HEK293 (cell line): Measurements from ENCODE around the gene FTL.
A peak's percentile ranks its signal among the peaks of the same experiment; 100 is the strongest.

Source experiments
- CTCF ChIA-PET: fragments of 350-600 bp; formaldehyde crosslinking; extraction: SDS; loops from one replicate; lab custom pipeline; 2021; ENCODE audit warnings: antibody characterized with exemption; lab: Yijun Ruan, JAX
- POLR2A ChIA-PET: fragments of 300-600 bp; formaldehyde crosslinking; extraction: SDS; loops from one replicate; lab custom pipeline; 2020; ENCODE audit warnings: antibody characterized with exemption, inconsistent platforms; lab: Yijun Ruan, JAX
- H3K27ac ChIP-seq: fragments of 200-500 bp; sonication (Bioruptor generic); 2 replicates; pipeline ENCODE4 v1.5.1; 2014; ENCODE audit warnings: low read depth, low read length, control low read depth, inconsistent platforms; ENCODE audit errors: extremely low read depth
- H3K36me3 ChIP-seq, 2 experiments: fragments of 200-500 bp in 1 of 2; sonication (Bioruptor generic) in 1 of 2; 1 replicate in 1 of 2; 2 replicates in 1 of 2; pipeline ENCODE4 v1.5.1; 2014 to 2017; ENCODE audit warnings: inconsistent platforms in 2 of 2, low read length in 2 of 2; ENCODE audit not compliant: control insufficient read depth in 2 of 2, insufficient read depth in 1 of 2
- H3K4me1 ChIP-seq: fragments of 200-500 bp; sonication (Bioruptor generic); 2 replicates; pipeline ENCODE4 v1.5.1; 2014; ENCODE audit warnings: mild to moderate bottlenecking, low read length, inconsistent platforms; ENCODE audit not compliant: control insufficient read depth, insufficient read depth
- H3K4me3 ChIP-seq: 2 replicates; pipeline ENCODE4 v1.5.1; 2011; ENCODE audit warnings: low read depth, mild to moderate bottlenecking, control low read depth, low read length, moderate library complexity
- H3K9me3 ChIP-seq: fragments of 200-500 bp; sonication (Bioruptor generic); 2 replicates; pipeline ENCODE4 v1.5.1; 2014; ENCODE audit warnings: low read depth, low read length, inconsistent platforms; ENCODE audit not compliant: control insufficient read depth, insufficient read depth
- BCL11B ChIP-seq: fragments of 450-650 bp; formaldehyde crosslinking; IDR thresholded peaks from 2 replicates; pipeline ENCODE4 v1.5.1; 2016; ENCODE audit warnings: low read depth, missing biosample characterization, missing genetic modification characterization
- EGR2 ChIP-seq: fragments of 450-650 bp; formaldehyde crosslinking; IDR thresholded peaks from 2 replicates; pipeline ENCODE4 v1.5.1; 2016; ENCODE audit warnings: low read depth, missing biosample characterization, missing genetic modification characterization
- GLIS1 ChIP-seq: fragments of 450-650 bp; formaldehyde crosslinking; IDR thresholded peaks from 2 replicates; pipeline ENCODE4 v1.5.1; 2016; ENCODE audit warnings: missing biosample characterization, missing genetic modification characterization
- GLIS2 ChIP-seq: fragments of 450-650 bp; formaldehyde crosslinking; IDR thresholded peaks from 2 replicates; pipeline ENCODE4 v1.5.1; 2016; ENCODE audit warnings: missing biosample characterization, missing genetic modification characterization
- HOXD13 ChIP-seq: sonication (generic); formaldehyde crosslinking; IDR thresholded peaks from 2 replicates; pipeline ENCODE4 v1.8.0; 2022; ENCODE audit warnings: missing genetic modification reagents, borderline replicate concordance
- OVOL3 ChIP-seq: fragments of 450-650 bp; formaldehyde crosslinking; IDR thresholded peaks from 2 replicates; pipeline ENCODE4 v1.5.1; 2016; ENCODE audit warnings: missing biosample characterization, missing genetic modification characterization
- RBAK ChIP-seq: fragments of 450-650 bp; formaldehyde crosslinking; IDR thresholded peaks from 2 replicates; pipeline ENCODE4 v1.5.1; 2016; ENCODE audit warnings: missing biosample characterization, missing genetic modification characterization
- SALL2 ChIP-seq: fragments of 450-650 bp; formaldehyde crosslinking; IDR thresholded peaks from 2 replicates; pipeline ENCODE4 v1.5.0; 2017; ENCODE audit warnings: missing biosample characterization, mild to moderate bottlenecking, missing genetic modification characterization, borderline replicate concordance
- TCF7L2 ChIP-seq: IDR thresholded peaks from 2 replicates; pipeline ENCODE4 v1.6.1; 2011; ENCODE audit warnings: low read depth, mild to moderate bottlenecking, inconsistent platforms, low read length, moderate library complexity, borderline replicate concordance
- ZBTB20 ChIP-seq: fragments of 450-650 bp; formaldehyde crosslinking; IDR thresholded peaks from 2 replicates; pipeline ENCODE4 v1.5.1; 2016; ENCODE audit warnings: missing biosample characterization, missing genetic modification characterization
- ZEB2 ChIP-seq: fragments of 450-650 bp; formaldehyde crosslinking; IDR thresholded peaks from 2 replicates; pipeline ENCODE4 v1.5.1; 2016; ENCODE audit warnings: missing biosample characterization, missing genetic modification characterization
- ZNF10 ChIP-seq: fragments of 450-650 bp; formaldehyde crosslinking; IDR thresholded peaks from 2 replicates; pipeline ENCODE4 v1.5.1; 2017; ENCODE audit warnings: missing biosample characterization, missing genetic modification characterization
- ZNF140 ChIP-seq: fragments of 450-650 bp; formaldehyde crosslinking; IDR thresholded peaks from 2 replicates; pipeline ENCODE4 v1.5.1; 2016; ENCODE audit warnings: missing biosample characterization, missing genetic modification characterization
- ZNF146 ChIP-seq: fragments of 450-650 bp; formaldehyde crosslinking; IDR thresholded peaks from 2 replicates; pipeline ENCODE4 v1.5.1; 2016; ENCODE audit warnings: missing biosample characterization, missing genetic modification characterization
- ZNF19 ChIP-seq: fragments of 450-650 bp; formaldehyde crosslinking; IDR thresholded peaks from 2 replicates; pipeline ENCODE4; 2016; ENCODE audit warnings: missing biosample characterization, missing genetic modification characterization, low read depth
- ZNF211 ChIP-seq: fragments of 450-650 bp; formaldehyde crosslinking; IDR thresholded peaks from 2 replicates; pipeline ENCODE4 v1.5.1; 2016; ENCODE audit warnings: low read depth, missing biosample characterization, missing genetic modification characterization
- ZNF366 ChIP-seq: fragments of 450-650 bp; formaldehyde crosslinking; conservative IDR thresholded peaks from 2 replicates; pipeline ENCODE4 v1.5.1; 2016; ENCODE audit warnings: missing biosample characterization, missing genetic modification characterization
- ZNF510 ChIP-seq: fragments of 450-650 bp; formaldehyde crosslinking; IDR thresholded peaks from 2 replicates; pipeline ENCODE4 v1.5.1; 2018; ENCODE audit warnings: mild to moderate bottlenecking, missing genetic modification characterization, missing biosample characterization; ENCODE audit not compliant: insufficient replicate concordance
- ZNF530 ChIP-seq: fragments of 450-650 bp; formaldehyde crosslinking; IDR thresholded peaks from 2 replicates; pipeline ENCODE4 v1.5.1; 2016; ENCODE audit warnings: low read depth, missing biosample characterization, missing genetic modification characterization
- ZNF548 ChIP-seq: fragments of 450-650 bp; formaldehyde crosslinking; IDR thresholded peaks from 2 replicates; pipeline ENCODE4 v1.5.1; 2016; ENCODE audit warnings: missing biosample characterization, missing genetic modification characterization
- ZNF561 ChIP-seq: fragments of 450-650 bp; IDR thresholded peaks from 2 replicates; pipeline ENCODE4 v1.5.1; 2018; ENCODE audit warnings: missing biosample characterization, missing genetic modification characterization, borderline replicate concordance
- ZNF654 ChIP-seq: fragments of 450-650 bp; formaldehyde crosslinking; IDR thresholded peaks from 2 replicates; pipeline ENCODE4 v1.5.1; 2016; ENCODE audit warnings: low read depth, missing biosample characterization, missing genetic modification characterization
- ZNF677 ChIP-seq: fragments of 450-650 bp; IDR thresholded peaks from 2 replicates; pipeline ENCODE4 v1.5.0; 2018; ENCODE audit warnings: missing biosample characterization, mild to moderate bottlenecking, missing genetic modification characterization, moderate library complexity
- ZNF707 ChIP-seq: fragments of 450-650 bp; formaldehyde crosslinking; IDR thresholded peaks from 2 replicates; pipeline ENCODE4 v1.5.1; 2016; ENCODE audit warnings: missing biosample characterization, missing genetic modification characterization
- ZNF768 ChIP-seq: fragments of 450-650 bp; formaldehyde crosslinking; IDR thresholded peaks from 2 replicates; pipeline ENCODE4 v1.5.1; 2018; ENCODE audit warnings: missing biosample characterization, mild to moderate bottlenecking, missing genetic modification characterization
- TF ChIP-seq, protein P1 (sequence below): fragments of 450-650 bp; formaldehyde crosslinking; IDR thresholded peaks from 2 replicates; pipeline ENCODE4 v1.5.1; 2016; ENCODE audit warnings: missing biosample characterization, missing genetic modification characterization
- TF ChIP-seq, protein P2 (sequence below): fragments of 450-650 bp; formaldehyde crosslinking; IDR thresholded peaks from 2 replicates; pipeline ENCODE4 v1.5.1; 2017; ENCODE audit warnings: missing biosample characterization, mild to moderate bottlenecking, missing genetic modification characterization, moderate library complexity
- TF ChIP-seq, protein P3 (sequence below): fragments of 450-650 bp; formaldehyde crosslinking; optimal IDR thresholded peaks from 2 replicates; pipeline ENCODE3; 2016; ENCODE audit warnings: missing biosample characterization, mild to moderate bottlenecking, missing genetic modification characterization
- TF ChIP-seq, protein P4 (sequence below): fragments of 450-650 bp; formaldehyde crosslinking; IDR thresholded peaks from 2 replicates; pipeline ENCODE4 v1.5.1; 2017; ENCODE audit warnings: missing biosample characterization, missing genetic modification characterization

Gene FTL

DNA sequence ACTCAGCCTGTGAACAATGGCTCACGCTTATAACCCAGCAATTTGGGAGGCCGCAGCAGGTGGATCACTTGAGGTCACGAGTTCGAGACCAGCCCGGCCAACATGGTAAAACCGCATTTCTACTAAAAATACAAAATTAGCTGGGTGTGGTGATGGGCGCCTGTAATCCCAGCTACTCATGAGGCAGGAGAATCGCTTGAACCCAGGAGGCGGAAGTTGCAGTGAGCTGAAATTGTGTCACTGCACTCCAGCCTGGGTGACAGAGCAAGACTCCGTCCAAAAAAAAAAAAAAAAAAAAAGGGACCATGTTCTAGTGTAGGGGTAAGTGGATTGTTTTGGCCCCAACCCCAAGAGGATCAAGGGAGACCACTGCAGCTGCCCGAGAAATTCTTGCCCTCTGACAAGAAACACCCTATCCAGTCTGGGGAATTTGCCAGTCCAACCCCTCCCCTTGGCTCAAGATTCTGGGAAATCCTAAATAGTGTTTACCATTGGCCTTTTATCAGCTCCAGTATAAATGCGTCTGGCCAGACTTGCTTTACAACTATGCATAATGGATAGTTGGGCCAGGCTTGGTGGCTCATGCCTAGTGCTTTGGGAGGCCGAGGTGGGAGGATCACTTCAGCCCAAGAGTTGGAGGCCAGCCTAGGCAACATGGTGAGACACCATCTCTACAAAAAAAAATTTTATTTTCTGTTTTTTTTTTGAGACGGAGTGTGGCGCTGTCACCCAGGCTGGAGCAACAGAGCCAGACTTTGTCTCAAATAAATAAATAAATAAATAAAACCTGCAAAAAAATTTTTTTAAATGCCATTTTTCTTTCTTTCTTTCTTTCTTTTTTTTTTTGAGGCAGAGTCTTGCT, 36.7 kb upstream of the FTL start (continued):
- TF ChIP-seq, protein P1, sequence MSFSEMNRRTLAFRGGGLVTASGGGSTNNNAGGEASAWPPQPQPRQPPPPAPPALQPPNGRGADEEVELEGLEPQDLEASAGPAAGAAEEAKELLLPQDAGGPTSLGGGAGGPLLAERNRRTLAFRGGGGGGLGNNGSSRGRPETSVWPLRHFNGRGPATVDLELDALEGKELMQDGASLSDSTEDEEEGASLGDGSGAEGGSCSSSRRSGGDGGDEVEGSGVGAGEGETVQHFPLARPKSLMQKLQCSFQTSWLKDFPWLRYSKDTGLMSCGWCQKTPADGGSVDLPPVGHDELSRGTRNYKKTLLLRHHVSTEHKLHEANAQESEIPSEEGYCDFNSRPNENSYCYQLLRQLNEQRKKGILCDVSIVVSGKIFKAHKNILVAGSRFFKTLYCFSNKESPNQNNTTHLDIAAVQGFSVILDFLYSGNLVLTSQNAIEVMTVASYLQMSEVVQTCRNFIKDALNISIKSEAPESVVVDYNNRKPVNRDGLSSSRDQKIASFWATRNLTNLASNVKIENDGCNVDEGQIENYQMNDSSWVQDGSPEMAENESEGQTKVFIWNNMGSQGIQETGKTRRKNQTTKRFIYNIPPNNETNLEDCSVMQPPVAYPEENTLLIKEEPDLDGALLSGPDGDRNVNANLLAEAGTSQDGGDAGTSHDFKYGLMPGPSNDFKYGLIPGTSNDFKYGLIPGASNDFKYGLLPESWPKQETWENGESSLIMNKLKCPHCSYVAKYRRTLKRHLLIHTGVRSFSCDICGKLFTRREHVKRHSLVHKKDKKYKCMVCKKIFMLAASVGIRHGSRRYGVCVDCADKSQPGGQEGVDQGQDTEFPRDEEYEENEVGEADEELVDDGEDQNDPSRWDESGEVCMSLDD (tag by site-specific recombination): no peak

DNA sequence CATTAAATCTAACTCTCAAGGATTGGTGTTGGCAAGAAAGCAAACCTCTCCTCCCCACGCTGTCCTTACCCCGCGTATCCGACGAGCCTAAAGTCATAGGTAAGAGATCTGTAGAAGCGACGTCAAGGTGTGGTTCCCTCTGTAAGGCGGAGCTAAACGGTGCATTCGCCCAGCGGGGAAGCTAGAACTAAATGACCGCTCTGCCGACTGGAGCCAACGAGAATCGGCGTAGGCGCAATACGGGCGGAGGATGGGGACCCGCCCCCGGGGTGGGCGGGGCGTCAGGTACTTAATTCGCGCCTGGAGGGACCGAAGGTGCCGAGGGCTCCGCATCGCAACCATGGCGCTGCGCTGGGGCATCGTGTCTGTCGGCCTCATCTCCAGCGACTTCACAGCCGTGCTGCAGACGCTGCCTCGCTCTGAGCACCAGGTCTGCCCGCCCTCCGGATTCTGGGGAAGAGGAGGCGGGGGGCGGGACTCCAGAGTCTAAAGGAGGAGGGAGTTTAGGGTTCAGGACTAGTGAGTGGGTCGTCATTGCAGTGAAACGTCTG, 31.7 kb upstream of the FTL start, which contains the start of gene DHDH:
Gene DHDH (plus strand): TSS at position 318 of the 551 bp plus-strand sequence. CDS start 23 bp downstream, at position 341.
- peaks cover 3% of the 10 kb centered on the region; the same call in 1 of the 2 replicates for H3K4me1 ChIP-seq
- H3K9me3 ChIP-seq: no peaks in the 10 kb centered on the region
- H3K4me3 ChIP-seq: peak within 1 kb of the TSS; percentile 35
- no peak within 1 kb of the TSS for H3K27ac ChIP-seq
- ChIA-PET CTCF (interaction anchor here (0.6 to 2.0 kb wide), 8 partner anchors 9 to 145 kb away, joined by 3 to 14 read pairs (median 6); partner anchors contain the start of gene BAX), POLR2A (interaction anchor here (0.6 to 2.0 kb wide), 16 partner anchors 7 to 213 kb away, joined by 3 to 18 read pairs (median 4); partner anchors contain the start of genes BAX, GYS1, NUCB1 and PPP1R15A)
- no peaks in the 10 kb centered on the region for H3K36me3 ChIP-seq
- peak; percentile 73 for TF ChIP-seq ZEB2 (tag by site-specific recombination)
- TF ChIP-seq, protein P2, sequence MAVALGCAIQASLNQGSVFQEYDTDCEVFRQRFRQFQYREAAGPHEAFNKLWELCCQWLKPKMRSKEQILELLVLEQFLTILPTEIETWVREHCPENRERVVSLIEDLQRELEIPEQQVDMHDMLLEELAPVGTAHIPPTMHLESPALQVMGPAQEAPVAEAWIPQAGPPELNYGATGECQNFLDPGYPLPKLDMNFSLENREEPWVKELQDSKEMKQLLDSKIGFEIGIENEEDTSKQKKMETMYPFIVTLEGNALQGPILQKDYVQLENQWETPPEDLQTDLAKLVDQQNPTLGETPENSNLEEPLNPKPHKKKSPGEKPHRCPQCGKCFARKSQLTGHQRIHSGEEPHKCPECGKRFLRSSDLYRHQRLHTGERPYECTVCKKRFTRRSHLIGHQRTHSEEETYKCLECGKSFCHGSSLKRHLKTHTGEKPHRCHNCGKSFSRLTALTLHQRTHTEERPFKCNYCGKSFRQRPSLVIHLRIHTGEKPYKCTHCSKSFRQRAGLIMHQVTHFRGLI (tag by site-specific recombination): no peak
- TF ChIP-seq ZNF19 (tag by site-specific recombination): no peak
- no peak for TF ChIP-seq BCL11B
- TF ChIP-seq ZNF530: no peak
- no peak for TF ChIP-seq ZNF146 (tag by site-specific recombination)
- TF ChIP-seq ZNF654 (tag by site-specific recombination): no peak
- no peak for TF ChIP-seq OVOL3
- TF ChIP-seq ZNF707 (tag by site-specific recombination): no peak
- TF ChIP-seq TCF7L2: no peak
- no peak for TF ChIP-seq ZNF10 (tag by site-specific recombination)
- 0 out of 2 replicates have a peak, but pooled peaks have one; percentile 30 for TF ChIP-seq ZNF366 (tag by site-specific recombination)
- TF ChIP-seq GLIS2 (tag by site-specific recombination): 0 out of 2 replicates have a peak, but pooled peaks have one; percentile 36
- no peak for TF ChIP-seq ZNF561
- no peak for TF ChIP-seq SALL2 (tag by site-specific recombination)
- TF ChIP-seq, protein P3, sequence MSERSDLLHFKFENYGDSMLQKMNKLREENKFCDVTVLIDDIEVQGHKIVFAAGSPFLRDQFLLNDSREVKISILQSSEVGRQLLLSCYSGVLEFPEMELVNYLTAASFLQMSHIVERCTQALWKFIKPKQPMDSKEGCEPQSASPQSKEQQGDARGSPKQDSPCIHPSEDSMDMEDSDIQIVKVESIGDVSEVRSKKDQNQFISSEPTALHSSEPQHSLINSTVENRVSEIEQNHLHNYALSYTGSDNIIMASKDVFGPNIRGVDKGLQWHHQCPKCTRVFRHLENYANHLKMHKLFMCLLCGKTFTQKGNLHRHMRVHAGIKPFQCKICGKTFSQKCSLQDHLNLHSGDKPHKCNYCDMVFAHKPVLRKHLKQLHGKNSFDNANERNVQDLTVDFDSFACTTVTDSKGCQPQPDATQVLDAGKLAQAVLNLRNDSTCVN (tag by site-specific recombination): no peak
- no peak for TF ChIP-seq HOXD13 (CRISPR knock-in tag)
- no peak for TF ChIP-seq ZNF677 (tag by site-specific recombination)
- no peak for TF ChIP-seq ZNF768 (tag by site-specific recombination)
- TF ChIP-seq ZNF510 (tag by site-specific recombination): no peak
- no peak for TF ChIP-seq RBAK (tag by site-specific recombination)
- TF ChIP-seq GLIS1: peak; percentile 63
- TF ChIP-seq ZNF211 (tag by site-specific recombination): no peak
- TF ChIP-seq ZNF140 (tag by site-specific recombination): no peak
- TF ChIP-seq ZBTB20: no peak
- no peak for TF ChIP-seq ZNF548 (tag by site-specific recombination)
- TF ChIP-seq, protein P4, sequence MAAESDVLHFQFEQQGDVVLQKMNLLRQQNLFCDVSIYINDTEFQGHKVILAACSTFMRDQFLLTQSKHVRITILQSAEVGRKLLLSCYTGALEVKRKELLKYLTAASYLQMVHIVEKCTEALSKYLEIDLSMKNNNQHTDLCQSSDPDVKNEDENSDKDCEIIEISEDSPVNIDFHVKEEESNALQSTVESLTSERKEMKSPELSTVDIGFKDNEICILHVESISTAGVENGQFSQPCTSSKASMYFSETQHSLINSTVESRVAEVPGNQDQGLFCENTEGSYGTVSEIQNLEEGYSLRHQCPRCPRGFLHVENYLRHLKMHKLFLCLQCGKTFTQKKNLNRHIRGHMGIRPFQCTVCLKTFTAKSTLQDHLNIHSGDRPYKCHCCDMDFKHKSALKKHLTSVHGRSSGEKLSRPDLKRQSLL (tag by site-specific recombination): no peak
- TF ChIP-seq EGR2: peak; percentile 82
